Liver (tissue), 9 donors: ENCODE results near the gene SCARB1. TPM values are rescaled to one million over a fixed set of nuclear protein-coding genes. Genes with fewer than 3 reads are reported as not detected.

ENCODE experiments used
- DNase-seq: peaks from one replicate; pipeline ENCODE4 v3.0.0-alpha.2; 2017; ENCODE audit warnings: low spot score
- H3K27ac ChIP-seq, 2 donors: one replicate each; pipeline ENCODE4 v1.7.0; 2013; ENCODE audit warnings: inconsistent platforms in 2 of 2, low read length in 2 of 2, control low read depth in 1 of 2, low read depth in 1 of 2, mild to moderate bottlenecking in 1 of 2
- H3K27me3 ChIP-seq, 4 donors: one replicate each; pipeline versions ENCODE4 v1.6.1 to v1.7.0; 2013; ENCODE audit warnings: low read length in 3 of 4, inconsistent platforms in 1 of 4, mild to moderate bottlenecking in 1 of 4, moderate library complexity in 1 of 4; ENCODE audit not compliant: control insufficient read depth in 4 of 4, insufficient read depth in 4 of 4
- H3K36me3 ChIP-seq, 4 donors: one replicate each; pipeline versions ENCODE4 v1.6.1 to v1.7.0; 2013; ENCODE audit warnings: low read length in 3 of 4, mild to moderate bottlenecking in 3 of 4, low read depth in 1 of 4, moderate library complexity in 1 of 4; ENCODE audit not compliant: control insufficient read depth in 4 of 4, insufficient read depth in 3 of 4
- H3K4me1 ChIP-seq, 4 donors: one replicate each; pipeline versions ENCODE4 v1.6.1 to v1.7.0; 2013; ENCODE audit warnings: low read length in 3 of 4, mild to moderate bottlenecking in 3 of 4, moderate library complexity in 1 of 4; ENCODE audit not compliant: control insufficient read depth in 4 of 4, insufficient read depth in 4 of 4
- H3K4me3 ChIP-seq, 3 donors: one replicate each; pipeline versions ENCODE4 v1.6.1 to v1.7.0; 2013; ENCODE audit warnings: low read length in 3 of 3, control low read depth in 1 of 3, low read depth in 1 of 3, mild to moderate bottlenecking in 1 of 3
- H3K9ac ChIP-seq, 2 donors: one replicate each; pipeline ENCODE4 v1.7.0; 2013; ENCODE audit warnings: low read length in 2 of 2, mild to moderate bottlenecking in 2 of 2, moderate library complexity in 2 of 2, control low read depth in 1 of 2, low read depth in 1 of 2
- H3K9me3 ChIP-seq, 4 donors: one replicate each; pipeline versions ENCODE4 v1.6.1 to v1.7.0; 2013; ENCODE audit warnings: low read length in 3 of 4; ENCODE audit not compliant: control insufficient read depth in 4 of 4
- ATF3 ChIP-seq: IDR thresholded peaks from 2 replicates; pipeline ENCODE4 v1.6.1; 2016; ENCODE audit warnings: antibody characterized with exemption
- EGR1 ChIP-seq, 2 donors: IDR thresholded peaks; 2 replicates each; pipeline ENCODE4 v1.6.1; 2016 to 2018; ENCODE audit warnings: antibody characterized with exemption in 2 of 2, low read depth in 2 of 2
- FOXA1 ChIP-seq: IDR thresholded peaks from 2 replicates; pipeline ENCODE4 v1.6.1; 2016; ENCODE audit warnings: antibody characterized with exemption
- FOXA2 ChIP-seq: IDR thresholded peaks from 2 replicates; pipeline ENCODE4 v1.6.1; 2016; ENCODE audit warnings: antibody characterized with exemption
- GABPA ChIP-seq, 2 donors: IDR thresholded peaks in 1 of 2; conservative IDR thresholded peaks in 1 of 2; 2 replicates each; pipeline ENCODE4 v1.6.1; 2016; ENCODE audit warnings: antibody characterized with exemption in 2 of 2, mild to moderate bottlenecking in 1 of 2, moderate library complexity in 1 of 2
- HNF4G ChIP-seq: IDR thresholded peaks from 2 replicates; pipeline ENCODE4 v1.6.1; 2016; ENCODE audit warnings: antibody characterized with exemption
- NR2F2 ChIP-seq: IDR thresholded peaks from 2 replicates; pipeline ENCODE4 v1.6.1; 2016; ENCODE audit warnings: antibody characterized with exemption
- RAD21 ChIP-seq, 2 donors: IDR thresholded peaks; 2 replicates each; pipeline ENCODE4 v1.6.1; 2016; ENCODE audit warnings: antibody characterized with exemption in 2 of 2, mild to moderate bottlenecking in 2 of 2
- RXRA ChIP-seq, 2 donors: IDR thresholded peaks; 2 replicates each; pipeline ENCODE4 v1.6.1; 2017 to 2018; ENCODE audit warnings: antibody characterized with exemption in 2 of 2, mild to moderate bottlenecking in 1 of 2
- TAF1 ChIP-seq: conservative IDR thresholded peaks from 2 replicates; pipeline ENCODE4 v1.6.1; 2016; ENCODE audit warnings: antibody characterized with exemption, mild to moderate bottlenecking
- YY1 ChIP-seq: IDR thresholded peaks from 2 replicates; pipeline ENCODE4 v1.6.1; 2016; ENCODE audit warnings: antibody characterized with exemption, mild to moderate bottlenecking
- ZBTB33 ChIP-seq: IDR thresholded peaks from 2 replicates; pipeline ENCODE4 v1.6.1; 2016; ENCODE audit warnings: antibody characterized with exemption
- WGBS: extraction: QIAGEN DNeasy Blood & Tissue Kit; methylation state at CpG from one replicate; pipeline ENCODE4 v1.1.7; 2013; 5-methylcytosine and 5-hydroxymethylcytosine counted together
- polyA plus RNA-seq, 2 donors: library from polyadenylated mRNA; stranded (reverse) in 1 of 2; unstranded in 1 of 2; fragments of 200-250 nt in 1 of 2; fragments of >200 nt in 1 of 2; fragmentation: Nextera tagmentation in 1 of 2; extraction: Ambion mirVana in 1 of 2; gene quantifications; one replicate each; pipeline versions ENCODE4 v1.2.1 to v1.2.3, GENCODE V29; 2013 to 2015
- total RNA-seq, 2 donors: library from RNA; depleted of rRNA; stranded (reverse); fragments of >200 nt; gene quantifications; one replicate each; pipeline ENCODE4 v1.2.3, GENCODE V29; 2014
- TF ChIP-seq, protein P1 (sequence below): IDR thresholded peaks from 2 replicates; pipeline ENCODE4 v1.6.1; 2016; ENCODE audit warnings: antibody characterized with exemption
- TF ChIP-seq, protein P2 (sequence below): IDR thresholded peaks from 2 replicates; pipeline ENCODE4 v1.6.1; 2016; ENCODE audit warnings: antibody characterized with exemption, mild to moderate bottlenecking
- donor health status: healthy.
- donor health status: healthy.
- donor health status: healthy.
- donor health status: healthy.
- donor health status: healthy.

SCARB1 gene
- total and polyA plus RNA-seq, 4 donors, result 85.3 to 289 (median 141) TPM

DNA sequence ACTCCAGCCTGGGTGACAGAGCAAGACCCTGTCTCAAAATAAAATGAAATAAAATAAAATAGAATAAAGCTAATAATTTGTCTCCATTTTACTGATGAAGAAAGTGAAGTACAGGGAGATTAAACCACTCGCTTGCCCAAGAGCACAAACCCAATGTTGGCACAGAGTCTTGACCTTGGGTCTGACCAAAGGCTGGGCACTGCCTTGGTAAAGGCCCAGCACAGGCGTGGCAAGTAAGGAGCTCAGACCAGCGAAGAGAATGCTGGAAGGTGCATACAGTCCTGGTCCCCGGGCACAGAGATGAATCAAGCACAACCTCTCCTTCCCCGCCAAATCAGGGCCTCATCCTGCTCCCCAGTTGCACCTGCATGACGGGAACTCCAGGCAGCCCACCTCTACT is 26.9 kb downstream of the SCARB1 start:
- 82% methylated on average over 6 of the region's 6 CpGs for whole genome bisulfite sequencing
- no peak overlapping the region for H3K4me3 ChIP-seq
- no peaks in the 10 kb centered on the region for H3K9me3 ChIP-seq
- no peak for TF ChIP-seq RXRA (IDR thresholded peaks at IDR 0.05)
- TF ChIP-seq FOXA1, result no peak
- TF ChIP-seq TAF1, result no peak
- TF ChIP-seq, protein P1, sequence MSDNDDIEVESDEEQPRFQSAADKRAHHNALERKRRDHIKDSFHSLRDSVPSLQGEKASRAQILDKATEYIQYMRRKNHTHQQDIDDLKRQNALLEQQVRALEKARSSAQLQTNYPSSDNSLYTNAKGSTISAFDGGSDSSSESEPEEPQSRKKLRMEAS, result no peak
- TF ChIP-seq NR2F2, result no peak
- no peak for TF ChIP-seq YY1
- no peak for TF ChIP-seq ZBTB33
- no peaks in the 10 kb centered on the region for H3K27me3 ChIP-seq
- peaks cover 17 to 32% (median 25%) of the 10 kb centered on the region in 4 donors for H3K4me1 ChIP-seq
- no peaks in the 10 kb centered on the region for H3K36me3 ChIP-seq
- DNase-seq, result no peak
- peak overlapping the region; percentile 6 to 94 for H3K27ac ChIP-seq
- H3K9ac ChIP-seq, result no peak overlapping the region

DNA sequence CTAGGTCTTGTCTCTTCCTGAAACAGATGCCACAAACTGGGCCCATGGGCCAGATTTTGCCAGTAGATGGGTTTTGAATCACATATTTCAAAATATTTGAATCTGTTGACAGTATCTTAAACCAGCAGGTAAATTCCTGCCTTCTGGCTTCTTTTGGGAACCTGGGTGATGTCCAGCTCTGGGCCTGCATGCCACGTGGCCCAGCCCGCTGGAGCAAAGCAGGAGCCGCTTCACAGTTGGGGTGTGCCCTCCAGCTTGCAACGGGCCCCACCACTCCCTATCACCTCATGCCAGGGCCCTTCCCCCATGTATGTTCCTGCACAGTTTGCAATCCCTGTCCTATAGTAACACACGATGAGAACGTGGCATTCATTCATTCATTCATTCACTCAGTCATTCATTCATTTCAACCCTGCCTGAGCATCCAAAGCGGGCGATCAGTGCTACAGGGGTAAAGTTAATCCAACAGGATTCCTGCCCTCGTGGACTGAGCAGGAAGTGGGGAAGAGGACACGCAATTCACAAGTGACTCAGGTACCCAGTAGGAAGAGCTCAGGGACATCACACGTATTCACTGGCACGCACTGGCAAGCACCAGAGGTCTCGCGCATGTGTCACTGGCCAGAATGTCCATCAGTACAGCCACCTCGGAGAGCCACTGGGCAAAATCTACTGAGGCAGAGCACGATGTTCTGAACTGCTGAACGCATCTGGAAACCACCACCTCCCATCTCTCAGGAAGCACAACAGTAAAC is 27.8 kb downstream of the SCARB1 start:
- Histone ChIP-seq H3K27ac (peak overlapping the region; percentile 44 to 52), H3K27me3 (no peaks in the 10 kb centered on the region), H3K36me3 (no peaks in the 10 kb centered on the region), H3K4me3 (no peak overlapping the region), H3K9me3 (no peaks in the 10 kb centered on the region), H3K4me1 (peaks cover 17 to 35% (median 29%) of the 10 kb centered on the region in 4 donors), H3K9ac (no peak overlapping the region)
- WGBS, result 74% methylated on average over 17 of the region's 17 CpGs
- DNase-seq, result no peak
- TF ChIP-seq HNF4G (no peak), EGR1 (IDR thresholded peaks at IDR 0.05; ENCODE audit: low read depth in 2 of 2) (no peak), RAD21 (IDR thresholded peaks at IDR 0.05) (no peak), GABPA (IDR thresholded peaks at IDR 0.05 in 1 of 2, conservative IDR thresholded peaks at IDR 0.05 in 1 of 2) (no peak), RXRA (IDR thresholded peaks at IDR 0.05) (no peak), FOXA2 (no peak), ATF3 (no peak), NR2F2 (no peak), YY1 (no peak), FOXA1 (no peak)
- TF ChIP-seq, protein P2, sequence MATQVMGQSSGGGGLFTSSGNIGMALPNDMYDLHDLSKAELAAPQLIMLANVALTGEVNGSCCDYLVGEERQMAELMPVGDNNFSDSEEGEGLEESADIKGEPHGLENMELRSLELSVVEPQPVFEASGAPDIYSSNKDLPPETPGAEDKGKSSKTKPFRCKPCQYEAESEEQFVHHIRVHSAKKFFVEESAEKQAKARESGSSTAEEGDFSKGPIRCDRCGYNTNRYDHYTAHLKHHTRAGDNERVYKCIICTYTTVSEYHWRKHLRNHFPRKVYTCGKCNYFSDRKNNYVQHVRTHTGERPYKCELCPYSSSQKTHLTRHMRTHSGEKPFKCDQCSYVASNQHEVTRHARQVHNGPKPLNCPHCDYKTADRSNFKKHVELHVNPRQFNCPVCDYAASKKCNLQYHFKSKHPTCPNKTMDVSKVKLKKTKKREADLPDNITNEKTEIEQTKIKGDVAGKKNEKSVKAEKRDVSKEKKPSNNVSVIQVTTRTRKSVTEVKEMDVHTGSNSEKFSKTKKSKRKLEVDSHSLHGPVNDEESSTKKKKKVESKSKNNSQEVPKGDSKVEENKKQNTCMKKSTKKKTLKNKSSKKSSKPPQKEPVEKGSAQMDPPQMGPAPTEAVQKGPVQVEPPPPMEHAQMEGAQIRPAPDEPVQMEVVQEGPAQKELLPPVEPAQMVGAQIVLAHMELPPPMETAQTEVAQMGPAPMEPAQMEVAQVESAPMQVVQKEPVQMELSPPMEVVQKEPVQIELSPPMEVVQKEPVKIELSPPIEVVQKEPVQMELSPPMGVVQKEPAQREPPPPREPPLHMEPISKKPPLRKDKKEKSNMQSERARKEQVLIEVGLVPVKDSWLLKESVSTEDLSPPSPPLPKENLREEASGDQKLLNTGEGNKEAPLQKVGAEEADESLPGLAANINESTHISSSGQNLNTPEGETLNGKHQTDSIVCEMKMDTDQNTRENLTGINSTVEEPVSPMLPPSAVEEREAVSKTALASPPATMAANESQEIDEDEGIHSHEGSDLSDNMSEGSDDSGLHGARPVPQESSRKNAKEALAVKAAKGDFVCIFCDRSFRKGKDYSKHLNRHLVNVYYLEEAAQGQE, result no peak
